Activated naive CD4-positive, alpha-beta T cell treated with anti-CD3 and anti-CD28 coated beads, Interleukin-2, amount 50 U/mL, for 16 hours (primary cell): ENCODE results near the gene CTTNBP2NL.
"Not testable (repeated sequence)": the region's sequence is repeated elsewhere in the genome, so short reads cannot be mapped to it uniquely, and the experiment has no call there.

Experiments
- DNase-seq: peaks from one replicate; pipeline ENCODE4 v3.0.0-alpha.2; 2020

Gene CTTNBP2NL

GRCh38 chr1:112431038-112431437, 35.0 kb downstream of the CTTNBP2NL start:
- no peak for DNase-seq

GRCh38 chr1:112435448-112435847, 39.4 kb downstream of the CTTNBP2NL start:
- DNase-seq, result no peak

DNA sequence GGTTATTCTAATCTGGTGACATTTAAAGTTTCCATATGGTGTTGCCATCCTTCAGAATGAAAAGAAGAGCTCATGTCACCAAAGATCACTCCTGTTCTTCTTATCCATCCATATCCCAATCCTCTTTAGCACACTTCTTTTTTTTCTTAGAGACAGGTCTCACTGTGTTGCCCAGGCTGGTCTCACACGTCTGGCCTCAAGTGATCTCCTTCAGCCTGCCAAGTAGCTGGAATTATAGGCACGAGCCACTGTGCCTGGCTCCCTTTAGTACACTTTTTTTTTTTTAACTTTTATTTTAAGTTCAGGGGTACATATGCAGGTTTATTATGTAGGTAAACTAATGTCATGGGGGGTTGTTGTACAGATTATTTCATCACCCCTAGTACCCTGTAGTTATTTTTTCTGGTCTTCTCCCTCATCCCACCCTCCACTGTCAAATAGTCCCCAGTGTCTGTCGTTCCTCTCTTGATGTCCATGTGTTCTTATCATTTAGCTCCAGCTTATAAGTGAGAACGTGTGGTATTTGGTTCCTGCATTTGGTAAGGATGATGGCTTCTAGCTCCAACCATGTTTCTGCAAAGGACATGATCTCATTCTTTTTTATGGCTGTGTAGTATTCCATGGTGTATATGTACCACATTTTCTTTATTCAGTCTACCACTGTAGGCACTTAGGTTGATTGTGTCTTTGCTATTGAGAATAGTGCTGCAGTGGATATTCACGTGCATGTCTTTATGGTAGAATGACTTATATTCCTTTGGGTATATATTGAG, 40.6 kb downstream of the CTTNBP2NL start:
- DNase-seq, result no peak

DNA sequence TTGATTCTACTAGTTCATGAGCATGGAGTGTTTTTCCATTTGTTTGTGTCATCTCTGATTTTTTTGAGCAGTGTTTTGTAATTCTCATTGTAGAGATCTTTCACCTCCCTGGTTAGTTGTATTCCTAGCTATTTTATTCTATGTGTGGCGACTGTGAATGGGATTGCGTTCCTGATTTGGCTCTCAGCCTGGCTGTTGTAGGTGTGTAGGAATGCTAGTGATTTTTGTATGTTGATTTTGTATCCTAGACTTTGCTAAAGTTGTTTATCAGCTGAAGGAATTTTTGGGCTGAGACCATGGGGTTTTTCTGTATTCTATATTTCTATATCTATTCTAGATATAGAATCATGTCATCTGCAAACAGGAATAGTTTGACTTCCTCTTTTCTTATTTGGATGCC, 42.1 kb downstream of the CTTNBP2NL start:
- DNase-seq, result not testable (repeated sequence)

DNA sequence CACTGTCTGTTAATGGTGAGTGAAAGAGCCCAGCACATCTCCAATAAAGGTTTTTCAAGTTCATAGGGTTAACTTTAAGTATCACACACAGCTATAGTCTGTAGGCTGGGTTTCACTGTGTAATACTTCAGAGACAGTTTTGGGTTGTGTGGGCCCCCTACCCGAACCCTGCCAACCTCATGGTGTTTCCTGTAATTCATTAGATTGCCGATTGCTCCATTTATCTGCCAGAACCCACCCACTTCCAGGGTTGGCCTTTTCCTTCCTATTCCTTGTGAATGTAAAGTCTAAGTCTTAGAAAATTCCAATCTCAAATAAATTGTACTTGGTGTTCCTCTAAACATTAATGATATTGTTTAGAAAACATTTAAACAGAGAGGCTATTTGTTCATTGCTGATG, 43.6 kb downstream of the CTTNBP2NL start:
- DNase-seq, result no peak

DNA sequence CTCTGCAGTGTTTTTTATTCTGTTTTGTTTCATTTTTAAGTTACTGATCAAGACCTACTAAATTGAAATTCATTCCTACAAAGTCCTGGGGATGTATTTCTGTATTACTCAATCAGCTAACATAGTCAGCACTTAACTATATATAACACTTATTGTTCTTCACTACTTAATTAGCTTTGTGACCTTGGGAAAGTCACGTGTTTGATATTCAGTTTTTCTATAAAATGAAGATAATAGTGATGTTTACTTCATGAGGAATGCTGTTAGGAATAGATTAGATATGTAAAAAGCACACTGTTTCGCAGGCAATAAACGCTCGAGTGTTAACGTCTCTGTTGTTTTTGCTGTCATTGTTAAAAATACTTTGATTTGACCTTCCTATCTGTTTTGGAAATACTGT, 44.6 kb downstream of the CTTNBP2NL start:
- DNase-seq, result no peak

GRCh38 chr1:112444269-112444668, 48.3 kb downstream of the CTTNBP2NL start:
- DNase-seq, result no peak

DNA sequence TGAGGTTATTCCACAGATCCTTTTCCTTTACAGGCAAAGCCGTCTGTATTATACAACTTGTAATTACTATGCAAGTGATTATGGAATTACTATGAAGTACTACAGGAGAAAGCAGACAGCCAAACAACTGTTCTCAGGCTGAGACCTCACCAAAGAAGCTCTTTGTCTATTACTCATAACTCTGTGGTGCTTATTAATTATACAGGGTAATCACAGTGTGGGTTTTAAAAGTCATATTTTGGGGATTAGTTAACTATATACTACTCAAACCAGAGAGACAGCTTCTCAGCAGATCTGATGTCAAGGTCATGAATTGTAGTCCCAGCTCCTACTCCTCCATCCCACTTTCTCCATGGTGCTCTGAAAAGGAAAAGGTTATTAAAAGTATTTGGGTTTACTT, 49.6 kb downstream of the CTTNBP2NL start:
- DNase-seq, result no peak

DNA sequence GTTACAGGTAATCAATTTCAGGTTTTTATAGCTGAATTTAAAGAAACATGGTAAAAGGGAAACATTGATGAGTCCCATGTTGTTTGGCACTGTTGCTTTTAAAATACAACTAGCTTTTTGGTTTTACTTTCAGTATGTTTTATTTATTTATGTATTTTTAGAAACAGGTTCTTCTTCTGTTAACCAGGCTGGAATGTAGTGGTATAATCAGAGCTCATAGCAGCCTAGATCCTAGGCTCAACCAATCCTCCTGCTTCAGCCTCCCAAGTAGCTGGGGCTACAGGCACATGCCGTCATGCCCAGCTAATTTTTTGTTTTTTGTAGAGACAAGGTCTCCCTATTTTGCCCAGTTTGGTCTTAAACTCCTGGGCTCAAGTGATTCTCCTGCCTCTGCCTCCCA, 50.4 kb downstream of the CTTNBP2NL start:
- DNase-seq, result no peak

DNA sequence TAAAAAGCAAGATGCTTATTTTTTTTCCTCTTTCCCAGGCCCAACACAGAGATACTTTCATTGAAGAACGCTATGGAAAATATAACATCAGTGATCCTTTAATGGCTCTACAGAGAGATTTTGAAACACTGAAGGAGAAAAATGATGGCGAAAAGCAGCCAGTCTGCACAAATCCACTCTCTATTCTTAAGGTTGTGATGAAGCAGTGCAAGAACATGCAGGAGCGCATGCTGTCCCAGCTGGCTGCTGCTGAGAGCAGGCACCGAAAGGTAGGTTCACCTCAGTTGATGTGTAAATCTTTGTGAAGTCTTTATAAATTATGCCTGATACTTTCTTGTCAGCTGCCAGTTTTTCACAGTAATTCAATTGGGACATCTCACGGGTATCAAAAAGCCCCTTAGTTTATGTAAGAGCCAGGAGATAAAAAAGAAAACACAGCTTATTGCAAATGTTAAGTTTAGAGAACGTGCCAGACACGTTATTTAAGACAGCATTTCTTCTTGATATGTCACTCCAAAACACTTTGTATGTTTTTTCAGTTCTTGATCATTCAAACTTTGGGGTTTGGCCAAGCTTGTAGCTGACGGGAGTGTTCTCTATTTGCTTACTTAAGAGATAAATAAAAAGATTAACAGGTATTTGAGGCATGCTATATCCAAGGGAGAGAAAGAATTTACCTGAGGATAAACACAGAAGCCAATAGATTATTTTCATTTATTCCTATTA, 53.1 kb downstream of the CTTNBP2NL start:
- no peak for DNase-seq

- no peak for DNase-seq
Measured at GRCh38 chr1:112449630-112449983, 53.6 kb downstream of the CTTNBP2NL start.

GRCh38 chr1:112450773-112451172, 54.8 kb downstream of the CTTNBP2NL start:
- no peak for DNase-seq

DNA sequence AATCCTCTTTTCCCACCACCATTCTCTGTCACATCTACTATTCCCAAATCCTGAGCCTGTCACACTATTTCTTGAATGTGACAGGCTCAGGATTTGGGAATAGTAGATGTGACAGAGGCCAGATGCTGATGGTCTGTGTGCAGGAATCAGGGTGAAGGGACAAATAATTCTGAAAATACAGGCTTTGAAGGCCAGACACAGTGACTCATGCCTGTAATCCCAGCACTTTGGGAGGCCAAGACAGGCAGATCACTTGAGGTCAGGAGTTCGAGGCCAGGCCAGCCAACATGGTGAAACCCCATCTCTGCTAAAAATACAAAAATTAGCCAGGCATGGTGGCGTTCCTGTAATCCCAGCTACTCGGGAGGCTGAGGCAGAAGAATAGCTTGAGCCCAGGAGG, 55.3 kb downstream of the CTTNBP2NL start:
- not testable (repeated sequence) for DNase-seq

- DNase-seq, result no peak
Measured at GRCh38 chr1:112453876-112454275, 57.9 kb downstream of the CTTNBP2NL start.

- DNase-seq, result no peak
Measured at GRCh38 chr1:112454316-112454715, 58.3 kb downstream of the CTTNBP2NL start.

GRCh38 chr1:112457241-112457640, 61.2 kb downstream of the CTTNBP2NL start:
- no peak for DNase-seq

GRCh38 chr1:112457955-112458354, 61.9 kb downstream of the CTTNBP2NL start:
- no peak for DNase-seq

DNA sequence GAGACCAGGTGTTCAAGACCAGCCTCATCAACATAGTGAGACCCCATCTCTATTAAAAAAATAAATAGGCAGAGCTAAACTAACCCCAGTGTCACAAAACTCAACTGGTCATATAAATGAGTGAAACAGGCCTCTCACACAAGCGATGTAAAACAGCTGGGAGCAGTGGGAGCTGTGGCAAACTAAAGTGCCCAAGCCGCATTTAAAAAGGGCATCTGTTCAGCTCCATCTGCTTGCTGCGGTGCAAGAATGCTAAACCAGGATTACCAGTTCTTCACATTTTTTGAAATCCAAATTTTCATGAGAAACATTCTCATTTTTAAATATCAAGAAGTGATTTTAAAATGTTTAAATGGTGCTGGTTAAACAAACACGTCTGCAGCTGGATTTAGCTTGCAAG, 62.7 kb downstream of the CTTNBP2NL start:
- no peak for DNase-seq

DNA sequence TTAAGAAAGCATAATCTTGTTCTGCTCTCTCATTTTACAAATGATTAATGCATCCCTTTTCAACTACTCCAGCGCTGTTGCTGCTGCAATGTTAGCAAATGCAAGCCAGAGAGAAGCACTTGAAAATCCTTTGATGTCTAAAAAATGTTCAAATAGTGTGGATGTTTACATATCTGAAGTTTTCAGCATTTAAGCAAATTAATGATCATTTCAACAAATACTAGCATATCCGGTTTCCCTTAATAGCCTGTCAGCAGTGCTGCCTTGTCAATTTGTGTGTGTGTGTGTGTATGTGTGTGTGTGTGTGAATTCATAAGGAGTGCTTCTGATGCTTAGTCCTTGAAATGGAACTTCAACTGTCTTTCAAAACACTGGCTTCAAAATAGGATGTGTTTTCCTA, 64.6 kb downstream of the CTTNBP2NL start:
- no peak for DNase-seq

DNA sequence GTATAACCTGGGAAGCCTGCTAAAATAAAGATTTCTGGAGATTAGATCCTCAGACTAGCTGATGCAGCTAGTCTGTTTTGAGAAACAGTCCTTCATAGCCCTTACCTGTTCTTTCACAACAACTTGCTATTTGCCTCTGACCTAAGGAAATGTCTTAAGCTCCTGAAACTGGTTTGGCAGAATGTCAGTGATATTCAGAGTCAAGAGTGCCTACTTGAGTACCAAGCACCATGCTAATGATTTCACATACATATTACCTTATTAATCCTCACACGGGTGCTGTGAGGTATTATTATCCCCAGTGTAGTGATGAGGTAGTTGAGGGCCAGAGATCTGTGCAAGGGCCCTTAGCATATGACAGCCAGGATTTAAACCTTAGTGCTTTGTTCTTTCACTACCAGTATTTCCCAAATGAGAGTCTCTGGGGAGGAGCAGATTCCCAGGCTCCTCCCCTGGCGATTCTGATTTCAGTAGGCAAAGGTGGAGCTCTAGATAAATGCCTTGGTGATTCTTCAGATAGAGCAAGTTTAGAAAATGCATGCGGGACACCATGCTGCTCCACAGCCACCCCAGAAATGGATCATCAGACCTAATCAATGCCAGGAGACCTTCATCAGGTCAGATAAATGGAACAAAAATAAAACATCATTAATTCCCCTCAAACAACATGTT, 65.3 kb downstream of the CTTNBP2NL start:
- no peak for DNase-seq

DNA sequence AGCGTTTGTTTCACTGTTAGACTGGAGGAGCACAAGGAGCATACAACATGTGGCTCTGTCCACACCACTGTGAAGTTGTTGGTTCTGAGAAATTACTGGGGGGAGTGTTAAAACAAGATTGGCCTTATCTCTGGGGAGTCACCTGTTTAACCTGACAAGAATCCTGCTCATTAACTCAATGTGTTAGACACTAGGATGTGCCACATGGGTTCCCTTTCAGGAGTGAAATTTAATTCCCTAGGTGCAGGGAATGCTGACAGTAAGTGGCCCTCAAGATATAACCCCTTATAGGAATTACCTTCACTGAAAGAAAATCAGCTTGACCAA, 66.9 kb downstream of the CTTNBP2NL start:
- DNase-seq, result no peak

DNA sequence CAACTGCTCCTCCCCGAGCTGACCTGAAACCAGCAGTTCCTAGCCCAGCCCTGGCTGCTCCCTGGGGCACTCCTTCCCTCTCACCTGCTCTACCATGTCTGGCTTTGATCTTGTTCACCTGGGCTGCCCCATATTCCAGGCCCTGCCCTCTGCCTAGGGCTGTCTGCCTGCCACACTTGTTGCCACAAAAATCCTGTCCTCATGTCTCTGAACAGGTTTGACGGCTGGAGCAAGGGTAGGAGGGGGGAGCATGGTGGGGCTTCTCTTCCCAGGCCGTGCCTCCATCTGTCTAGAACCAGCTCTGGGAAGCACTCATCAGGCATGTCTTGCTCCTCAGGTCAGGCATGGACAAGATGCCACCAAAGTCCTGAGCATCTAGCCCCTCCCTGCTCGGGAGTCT, 68.5 kb downstream of the CTTNBP2NL start:
- DNase-seq, result no peak

DNA sequence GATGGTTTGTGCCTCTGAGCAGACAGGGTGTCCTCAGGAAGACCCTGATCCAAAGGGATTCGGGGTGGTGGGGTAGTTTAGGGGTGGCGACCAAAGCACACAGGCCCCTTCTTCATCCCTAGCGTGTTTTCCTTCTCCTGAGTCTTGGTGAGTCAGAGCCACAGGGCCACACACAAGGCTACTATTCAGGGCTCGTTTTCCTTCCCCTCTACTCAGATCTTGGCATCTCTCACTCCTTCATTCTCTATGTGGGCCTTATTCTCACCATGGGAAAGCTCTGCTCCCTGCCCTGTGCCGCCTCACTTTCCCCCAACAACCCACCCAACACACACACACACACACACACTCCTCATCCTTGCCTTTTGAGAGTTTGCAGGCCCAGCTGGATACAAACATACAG, 69.1 kb downstream of the CTTNBP2NL start:
- DNase-seq, result no peak

GRCh38 chr1:112466078-112466660, 70.2 kb downstream of the CTTNBP2NL start:
- DNase-seq, result peak; percentile 86
